Measurements from ENCODE around the gene TRAPPC14.

DNA sequence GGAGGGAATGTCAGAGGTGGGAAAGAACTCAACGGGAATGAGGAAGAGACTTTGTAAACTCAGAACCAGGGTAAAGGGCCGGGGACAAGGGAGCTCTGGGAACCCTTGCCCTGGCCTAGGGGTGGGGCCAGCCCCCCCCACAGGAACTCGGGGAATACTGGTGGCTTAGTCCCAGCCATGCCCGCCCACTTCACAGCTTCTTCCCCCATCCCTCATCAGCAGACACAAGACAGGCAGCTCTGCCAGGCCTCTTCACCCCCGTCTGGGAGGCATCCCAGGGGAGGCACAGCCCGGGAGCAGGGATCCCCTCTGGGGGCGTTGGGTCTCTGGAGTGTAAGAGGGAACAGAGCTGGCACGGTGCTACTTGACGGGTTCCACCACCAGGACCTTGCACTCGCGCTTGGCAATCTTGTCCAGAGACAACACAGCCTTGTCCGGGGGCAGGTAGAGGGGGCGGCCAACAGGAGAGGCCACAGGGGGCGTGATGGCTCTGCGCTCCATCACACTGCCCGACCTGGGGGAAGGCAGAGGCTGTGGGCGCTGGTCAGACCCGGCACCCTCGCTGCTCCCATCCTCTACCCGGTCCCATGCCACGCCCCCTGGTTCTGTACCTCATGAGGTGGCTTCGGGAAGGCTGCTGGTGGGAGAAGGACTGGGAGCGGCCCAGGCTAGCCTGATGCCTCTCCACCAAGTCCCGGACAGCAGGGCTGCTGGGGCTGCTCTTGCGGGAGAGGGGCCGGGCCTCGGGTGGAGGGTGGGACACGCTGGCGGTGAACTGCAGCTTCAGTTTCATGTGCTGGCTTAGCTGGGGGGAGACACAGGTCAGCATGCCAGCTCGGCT is 3.7 kb downstream of the TRAPPC14 start:
- TF ChIP-seq POLR2A (IDR thresholded peaks at IDR 0.05), result no peak
- TF ChIP-seq, protein P1, sequence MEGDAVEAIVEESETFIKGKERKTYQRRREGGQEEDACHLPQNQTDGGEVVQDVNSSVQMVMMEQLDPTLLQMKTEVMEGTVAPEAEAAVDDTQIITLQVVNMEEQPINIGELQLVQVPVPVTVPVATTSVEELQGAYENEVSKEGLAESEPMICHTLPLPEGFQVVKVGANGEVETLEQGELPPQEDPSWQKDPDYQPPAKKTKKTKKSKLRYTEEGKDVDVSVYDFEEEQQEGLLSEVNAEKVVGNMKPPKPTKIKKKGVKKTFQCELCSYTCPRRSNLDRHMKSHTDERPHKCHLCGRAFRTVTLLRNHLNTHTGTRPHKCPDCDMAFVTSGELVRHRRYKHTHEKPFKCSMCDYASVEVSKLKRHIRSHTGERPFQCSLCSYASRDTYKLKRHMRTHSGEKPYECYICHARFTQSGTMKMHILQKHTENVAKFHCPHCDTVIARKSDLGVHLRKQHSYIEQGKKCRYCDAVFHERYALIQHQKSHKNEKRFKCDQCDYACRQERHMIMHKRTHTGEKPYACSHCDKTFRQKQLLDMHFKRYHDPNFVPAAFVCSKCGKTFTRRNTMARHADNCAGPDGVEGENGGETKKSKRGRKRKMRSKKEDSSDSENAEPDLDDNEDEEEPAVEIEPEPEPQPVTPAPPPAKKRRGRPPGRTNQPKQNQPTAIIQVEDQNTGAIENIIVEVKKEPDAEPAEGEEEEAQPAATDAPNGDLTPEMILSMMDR (IDR thresholded peaks at IDR 0.05), result no peak
